SK-N-MC (cell line): ENCODE measurements around the gene PDE4D.

Experiments
- EZH2 ChIP-seq: fragments of 200-600 bp; sonication (generic); IDR thresholded peaks from one replicate; pipeline ENCODE4 v1.6.1; 2017; ENCODE audit warnings: antibody characterized with exemption
- FOXP2 ChIP-seq: optimal IDR thresholded peaks from 2 replicates; pipeline ENCODE3; 2011; ENCODE audit warnings: mild to moderate bottlenecking, moderate library complexity; ENCODE audit not compliant: insufficient read depth; ENCODE audit errors: extremely low read length, control extremely low read depth
- POLR2AphosphoS5 ChIP-seq: IDR thresholded peaks from 2 replicates; pipeline ENCODE4 v1.6.1; 2012; ENCODE audit warnings: mild to moderate bottlenecking, low read depth, low read length, borderline replicate concordance

DNA sequence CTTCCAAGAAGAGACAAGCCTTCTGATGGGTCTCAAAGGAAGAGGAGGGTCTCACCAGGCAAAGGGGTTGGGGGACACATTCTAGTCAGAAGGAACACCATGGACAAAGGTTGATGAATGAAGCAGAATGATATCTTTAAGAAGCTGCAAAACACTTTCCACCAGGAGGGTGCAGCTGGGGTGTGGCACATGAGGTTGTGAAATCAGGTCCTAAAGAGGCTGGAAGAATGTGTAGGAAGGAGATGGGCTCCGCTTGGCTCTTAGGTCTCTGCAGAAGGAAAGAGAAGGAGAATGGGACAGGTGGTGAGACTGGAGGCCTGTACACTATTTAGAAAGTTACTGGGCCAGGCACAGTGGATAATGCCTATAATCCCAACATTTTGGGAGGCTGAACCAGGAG lies 328.6 kb downstream of the PDE4D start:
- TF ChIP-seq POLR2AphosphoS5 (no peak), EZH2 (no peak), FOXP2 (no peak)
